MG63 (cell line): ENCODE results near the gene WDR73. TPM values are rescaled to one million over a fixed set of nuclear protein-coding genes. Genes with fewer than 3 reads are reported as not detected.
"Not testable (repeated sequence)": the region's sequence is repeated elsewhere in the genome, so short reads cannot be mapped to it uniquely, and the experiment has no call there.

Experiments
- DNase-seq: peaks from one replicate; pipeline ENCODE4 v3.0.0-alpha.2; 2020
- H3K27me3 ChIP-seq: fragments of 250-450 bp; sonication (Bioruptor Pico); 2 replicates; pipeline ENCODE4 v1.5.1; 2020; ENCODE audit warnings: mild to moderate bottlenecking, moderate library complexity
- H3K36me3 ChIP-seq: fragments of 250-450 bp; sonication (Bioruptor Pico); 2 replicates; pipeline ENCODE4 v1.5.1; 2020; ENCODE audit warnings: mild to moderate bottlenecking, moderate library complexity
- H3K4me3 ChIP-seq: fragments of 250-450 bp; sonication (Bioruptor Pico); 2 replicates; pipeline ENCODE4 v1.5.1; 2020; ENCODE audit warnings: mild to moderate bottlenecking, moderate library complexity
- H3K9me3 ChIP-seq: fragments of 250-450 bp; sonication (Bioruptor Pico); 2 replicates; pipeline ENCODE4 v1.5.1; 2020; ENCODE audit warnings: mild to moderate bottlenecking, moderate library complexity
- total RNA-seq: library from RNA; depleted of rRNA; stranded (reverse); fragments of >200 nt; shearing (Covaris generic); gene quantifications from 2 replicates; pipeline ENCODE4 v1.2.3, GENCODE V29; 2014; ENCODE audit warnings: low replicate concordance

The WDR73 gene
- total RNA-seq, 1 experiment from 2014 or later: 34.3 TPM

DNA sequence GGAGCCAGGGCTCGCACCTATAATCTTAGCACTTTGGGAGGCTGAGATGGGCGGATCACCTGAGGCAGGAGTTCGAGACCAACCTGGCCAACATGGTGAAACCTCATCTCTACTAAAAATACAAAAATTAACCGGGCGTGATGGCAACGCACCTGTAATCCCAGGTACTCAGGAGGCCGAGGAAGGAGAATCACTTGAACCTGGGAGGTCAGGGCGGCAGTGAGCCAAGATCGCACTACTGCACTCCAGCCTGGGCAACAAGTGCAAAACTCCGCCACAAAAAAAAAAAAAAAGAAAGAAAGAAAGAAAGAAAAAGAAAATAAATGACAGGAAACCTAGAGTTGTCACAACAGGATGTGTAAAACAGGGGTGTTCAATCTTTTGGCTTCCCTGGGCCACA is 6.9 kb upstream of the WDR73 start:
- DNase-seq: no peak
- Histone ChIP-seq H3K9me3 (no peaks in the 10 kb centered on the region), H3K27me3 (no peaks in the 10 kb centered on the region), H3K4me3 (no peak overlapping the region), H3K36me3 (peaks cover 47% of the 10 kb centered on the region)

- Histone ChIP-seq H3K4me3 (no peak overlapping the region), H3K36me3 (peaks cover 39% of the 10 kb centered on the region), H3K9me3 (no peaks in the 10 kb centered on the region), H3K27me3 (no peaks in the 10 kb centered on the region)
- DNase-seq: no peak
Measured at GRCh38 chr15:84659904-84660781, 6.1 kb upstream of the WDR73 start.

- peaks cover 29% of the 10 kb centered on the region for H3K36me3 ChIP-seq
- no peaks in the 10 kb centered on the region for H3K9me3 ChIP-seq
- DNase-seq: no peak
- no peaks in the 10 kb centered on the region for H3K27me3 ChIP-seq
- H3K4me3 ChIP-seq: no peak overlapping the region
Measured at GRCh38 chr15:84658788-84659411, 4.8 kb upstream of the WDR73 start.

DNA sequence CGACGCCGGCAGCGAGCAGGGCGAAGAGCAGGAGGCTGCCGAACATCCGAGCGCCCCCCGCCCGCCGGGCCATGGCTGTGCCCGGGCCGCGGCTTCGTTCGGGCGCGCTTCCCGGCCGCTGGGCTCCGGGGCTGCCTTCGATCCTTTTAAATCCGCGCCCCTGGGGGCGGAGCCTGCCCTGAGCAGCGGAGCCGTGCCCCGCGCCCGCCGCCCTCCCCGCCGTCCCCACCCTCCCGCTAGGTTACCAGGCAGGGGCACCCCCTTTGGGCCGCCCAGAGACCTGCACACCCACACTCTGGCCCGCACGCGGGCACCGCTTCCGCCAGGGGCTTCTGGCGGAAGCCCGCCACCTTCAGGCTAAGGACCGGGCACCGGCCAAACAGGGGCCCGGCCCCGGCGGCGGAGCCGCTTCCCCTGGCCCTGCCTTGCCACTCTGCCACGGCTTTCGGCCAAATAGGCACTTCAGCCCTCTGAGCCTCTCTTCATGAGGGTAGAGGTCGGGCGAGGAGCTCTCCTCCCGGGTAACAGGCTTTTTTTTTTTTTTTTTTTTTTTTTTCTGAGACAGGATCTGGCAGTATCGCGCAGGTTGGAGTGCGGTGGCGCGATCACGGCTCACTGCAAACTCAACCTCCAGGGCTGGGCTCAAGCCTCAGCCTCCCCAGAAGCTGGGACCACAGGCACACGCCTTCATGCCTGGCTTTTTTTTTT is 4.2 kb upstream of the WDR73 start, which contains the start of gene NMB:
TSS of gene NMB (minus strand) at position 120 of the 708 bp plus-strand sequence. CDS start at position 73, 47 bp downstream.
- peaks cover 33% of the 10 kb centered on the region for H3K36me3 ChIP-seq
- H3K27me3 ChIP-seq: no peaks in the 10 kb centered on the region

GRCh38 chr15:84657748-84658079 is 3.6 kb upstream of the WDR73 start:
- H3K4me3 ChIP-seq: no peak overlapping the region
- peaks cover 33% of the 10 kb centered on the region for H3K36me3 ChIP-seq
- DNase-seq: no peak
- no peaks in the 10 kb centered on the region for H3K27me3 ChIP-seq
- H3K9me3 ChIP-seq: no peaks in the 10 kb centered on the region

More for the DNA sequence above, 4.2 kb upstream of the WDR73 start, which contains the start of gene NMB:
- Histone ChIP-seq H3K9me3 (no peaks in the 10 kb centered on the region), H3K4me3 (no peak within 1 kb of the TSS)
- peak; percentile 42 for DNase-seq

DNA sequence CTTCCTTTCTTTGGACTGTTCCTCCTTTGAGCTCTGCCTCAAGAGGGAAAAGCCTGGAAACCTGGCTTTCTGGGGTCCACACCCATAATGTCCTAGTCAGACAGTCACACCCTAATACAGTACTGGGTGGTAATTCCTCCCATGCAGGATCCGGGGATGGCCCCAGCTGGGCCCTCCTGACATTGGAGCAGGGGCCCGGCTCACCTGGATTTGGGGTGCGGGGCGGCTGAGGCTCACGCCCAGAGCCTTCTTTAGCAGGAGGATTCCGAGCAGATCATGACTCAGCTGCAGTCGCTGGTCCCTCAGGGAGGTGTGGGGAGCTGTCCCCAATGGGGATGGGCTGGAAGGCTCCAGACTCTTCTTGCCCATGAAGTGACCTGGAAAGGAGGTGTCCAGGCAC is 2.9 kb upstream of the WDR73 start:
- Histone ChIP-seq H3K9me3 (no peaks in the 10 kb centered on the region), H3K4me3 (no peak overlapping the region), H3K27me3 (no peaks in the 10 kb centered on the region), H3K36me3 (peaks cover 40% of the 10 kb centered on the region)
- DNase-seq: no peak

GRCh38 chr15:84654689-84655453 is 788 bp upstream of the WDR73 start:
- Histone ChIP-seq H3K4me3 (peak overlapping the region; percentile 85), H3K9me3 (no peaks in the 10 kb centered on the region), H3K27me3 (no peaks in the 10 kb centered on the region), H3K36me3 (peaks cover 52% of the 10 kb centered on the region)
- DNase-seq: peak; percentile 85

GRCh38 chr15:84653584-84653909 is 536 bp downstream of the WDR73 start:
- H3K27me3 ChIP-seq: no peaks in the 10 kb centered on the region
- no peak for DNase-seq
- no peaks in the 10 kb centered on the region for H3K9me3 ChIP-seq
- H3K4me3 ChIP-seq: peak overlapping the region; percentile 85
- peaks cover 60% of the 10 kb centered on the region for H3K36me3 ChIP-seq

- H3K27me3 ChIP-seq: no peaks in the 10 kb centered on the region
- DNase-seq: no peak
- no peaks in the 10 kb centered on the region for H3K9me3 ChIP-seq
- peaks cover 87% of the 10 kb centered on the region for H3K36me3 ChIP-seq
- H3K4me3 ChIP-seq: no peak overlapping the region
Measured at GRCh38 chr15:84649706-84650105, 4.4 kb downstream of the WDR73 start.

DNA sequence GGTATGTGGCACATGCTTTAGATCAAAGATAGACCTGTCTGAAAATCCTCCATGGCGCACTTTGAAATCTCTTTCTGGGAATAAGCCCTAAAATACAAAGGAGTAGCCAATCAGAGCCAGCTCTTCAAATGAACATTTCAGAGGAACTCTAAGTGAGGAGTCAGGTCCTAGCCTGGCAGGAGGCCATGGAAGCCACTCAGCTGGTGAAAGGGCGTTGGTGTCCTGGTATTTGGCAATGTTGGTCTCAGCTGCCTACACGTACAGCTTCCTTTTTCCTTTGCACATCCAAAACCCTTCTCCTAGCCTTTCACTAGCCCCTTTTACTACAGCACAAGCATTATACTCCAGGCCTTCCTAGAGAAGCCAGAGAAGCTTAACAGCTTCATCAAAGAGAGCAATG is 5.5 kb downstream of the WDR73 start:
- Histone ChIP-seq H3K27me3 (no peaks in the 10 kb centered on the region), H3K36me3 (peaks cover 93% of the 10 kb centered on the region), H3K4me3 (no peak overlapping the region), H3K9me3 (no peaks in the 10 kb centered on the region)
- DNase-seq: no peak

GRCh38 chr15:84647726-84648125 is 6.4 kb downstream of the WDR73 start:
- no peak for DNase-seq
- H3K27me3 ChIP-seq: no peaks in the 10 kb centered on the region
- peaks cover 93% of the 10 kb centered on the region for H3K36me3 ChIP-seq
- no peaks in the 10 kb centered on the region for H3K9me3 ChIP-seq
- no peak overlapping the region for H3K4me3 ChIP-seq

DNA sequence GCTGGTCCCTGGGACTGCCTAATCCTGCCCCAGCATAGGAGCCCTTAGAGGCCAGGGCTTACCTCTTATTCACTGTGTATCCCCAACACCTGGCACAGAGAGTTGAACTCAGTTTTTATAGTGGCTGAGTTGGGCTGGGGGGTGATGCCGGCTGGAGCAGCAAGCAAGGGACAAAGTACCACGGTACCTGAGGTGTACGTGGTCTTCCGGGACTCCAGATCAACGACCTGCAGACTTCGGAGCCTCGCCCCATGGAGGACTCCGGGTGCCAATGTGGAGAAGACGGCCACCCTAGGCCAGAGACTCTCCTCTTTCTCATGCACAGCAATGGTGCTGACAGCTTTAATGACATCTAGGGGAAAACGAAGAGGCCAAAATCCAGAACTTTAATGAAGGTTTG is 8.1 kb downstream of the WDR73 start:
- Histone ChIP-seq H3K4me3 (no peak overlapping the region), H3K27me3 (no peaks in the 10 kb centered on the region), H3K36me3 (peaks cover 91% of the 10 kb centered on the region), H3K9me3 (no peaks in the 10 kb centered on the region)
- no peak for DNase-seq

GRCh38 chr15:84645496-84645895 is 8.6 kb downstream of the WDR73 start:
- H3K4me3 ChIP-seq: no peak overlapping the region
- H3K36me3 ChIP-seq: peaks cover 90% of the 10 kb centered on the region
- DNase-seq: no peak
- no peaks in the 10 kb centered on the region for H3K9me3 ChIP-seq
- no peaks in the 10 kb centered on the region for H3K27me3 ChIP-seq

DNA sequence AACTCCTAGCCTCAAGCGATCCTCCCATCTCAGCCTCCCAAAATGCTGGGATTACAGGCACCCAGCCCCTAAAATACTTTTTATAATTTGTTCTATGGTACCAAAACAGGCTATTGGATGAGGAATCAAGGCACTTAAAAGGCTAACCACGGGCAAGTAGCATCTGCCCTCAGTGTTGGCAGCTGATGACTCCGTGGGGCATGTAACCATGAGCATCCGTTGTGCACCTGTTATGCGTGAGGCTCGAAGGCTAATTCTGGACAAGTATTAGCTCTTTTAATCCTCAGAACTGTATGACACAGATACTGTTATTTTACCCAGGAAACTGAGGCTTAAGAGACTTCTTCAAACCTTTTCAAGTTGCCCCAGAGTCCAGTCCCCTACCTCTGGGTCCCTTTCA is 10.2 kb downstream of the WDR73 start:
- Histone ChIP-seq H3K9me3 (no peaks in the 10 kb centered on the region), H3K4me3 (no peak overlapping the region), H3K27me3 (no peaks in the 10 kb centered on the region), H3K36me3 (peaks cover 89% of the 10 kb centered on the region)
- no peak for DNase-seq

GRCh38 chr15:84642640-84643039 is 11.4 kb downstream of the WDR73 start:
- H3K36me3 ChIP-seq: peaks cover 77% of the 10 kb centered on the region
- not testable (repeated sequence) for DNase-seq, H3K9me3 ChIP-seq, H3K27me3 ChIP-seq, H3K4me3 ChIP-seq

DNA sequence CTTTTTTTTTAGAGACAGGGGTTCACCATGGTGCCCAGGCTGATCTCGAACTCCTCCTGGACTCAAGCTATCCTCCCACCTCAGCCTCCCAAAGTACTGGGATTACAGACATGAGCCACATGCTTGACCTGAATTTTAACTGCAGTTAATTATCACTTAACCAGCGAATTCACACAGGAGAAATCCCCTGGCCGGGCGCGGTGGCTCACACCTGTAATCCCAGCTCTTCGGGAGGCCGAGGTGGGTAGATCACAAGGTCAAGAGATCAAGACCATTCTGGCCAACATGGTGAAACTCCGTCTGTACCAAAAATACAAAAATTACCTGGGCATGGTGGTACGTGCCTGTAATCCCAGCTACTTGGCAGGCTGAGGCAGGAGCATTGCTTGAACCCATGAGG is 12.2 kb downstream of the WDR73 start:
- H3K27me3 ChIP-seq, DNase-seq, H3K4me3 ChIP-seq, H3K9me3 ChIP-seq: not testable (repeated sequence)
- peaks cover 70% of the 10 kb centered on the region for H3K36me3 ChIP-seq

GRCh38 chr15:84638103-84638502 is 16.0 kb downstream of the WDR73 start:
- Histone ChIP-seq H3K36me3 (peaks cover 42% of the 10 kb centered on the region), H3K27me3 (no peaks in the 10 kb centered on the region), H3K9me3 (no peaks in the 10 kb centered on the region), H3K4me3 (no peak overlapping the region)
- DNase-seq: no peak
